K562 (cell line): ENCODE results near the gene TMEM273. TPM values are rescaled to one million over a fixed set of nuclear protein-coding genes. Genes with fewer than 3 reads are reported as not detected.
A peak's percentile ranks its signal among the peaks of the same experiment; 100 is the strongest.

Experiments
- ARID1B ChIP-seq: fragments of 450-650 bp; IDR thresholded peaks from 2 replicates; pipeline ENCODE4 v1.6.1; 2016; ENCODE audit warnings: antibody characterized with exemption, mild to moderate bottlenecking, inconsistent platforms
- BRD4 ChIP-seq: fragments of 200-600 bp; sonication (generic); IDR thresholded peaks from 2 replicates; pipeline ENCODE4 v1.6.1; 2017; ENCODE audit warnings: inconsistent platforms
- CEBPZ ChIP-seq: fragments of 150-350 bp; IDR thresholded peaks from 2 replicates; pipeline ENCODE4 v1.6.1; 2014; ENCODE audit warnings: low read depth, mild to moderate bottlenecking, low read length, borderline replicate concordance
- CTCF ChIP-seq, 3 experiments: IDR thresholded peaks in 2 of 3; conservative IDR thresholded peaks in 1 of 3; 2 replicates each; pipeline ENCODE4 v1.5.1; 2011 to 2012; ENCODE audit warnings: low read length in 3 of 3, mild to moderate bottlenecking in 3 of 3, control low read depth in 2 of 3, improper control_type of control experiment in 1 of 3, inconsistent platforms in 1 of 3, low read depth in 1 of 3, mixed read lengths in 1 of 3, moderate library complexity in 1 of 3; ENCODE audit not compliant: insufficient read depth in 2 of 3
- DIDO1 ChIP-seq: fragments of 450-650 bp; IDR thresholded peaks from 2 replicates; pipeline ENCODE4 v1.6.1; 2016; ENCODE audit warnings: low read depth, missing biosample characterization, missing genetic modification characterization
- GMEB1 ChIP-seq: fragments of 250-450 bp; sonication (Bioruptor Pico); IDR thresholded peaks from 2 replicates; pipeline ENCODE4 v1.4.0; 2020; ENCODE audit warnings: mild to moderate bottlenecking
- HIVEP1 ChIP-seq: fragments of 250-450 bp; sonication (Bioruptor Pico); IDR thresholded peaks from 2 replicates; pipeline ENCODE4 v1.4.0; 2020; ENCODE audit warnings: mild to moderate bottlenecking
- HOXB6 ChIP-seq: fragments of 250-450 bp; sonication (Bioruptor Pico); IDR thresholded peaks from 2 replicates; pipeline ENCODE4 v1.5.1; 2022; ENCODE audit warnings: mild to moderate bottlenecking, borderline replicate concordance
- KAT2B ChIP-seq: IDR thresholded peaks from one replicate; pipeline ENCODE4 v1.6.1; 2012; ENCODE audit warnings: low read depth, mild to moderate bottlenecking, control low read depth, inconsistent platforms, low read length, moderate library complexity
- KDM4B ChIP-seq, 2 experiments: fragments of 450-650 bp in 1 of 2; sonication (generic) in 1 of 2; IDR thresholded peaks; 2 replicates each; pipeline ENCODE4 v1.6.1; 2016 to 2017; ENCODE audit warnings: borderline replicate concordance in 2 of 2, antibody characterized with exemption in 1 of 2, low read depth in 1 of 2, mild to moderate bottlenecking in 1 of 2
- KLF6 ChIP-seq: fragments of 250-450 bp; sonication (Bioruptor Pico); IDR thresholded peaks from 2 replicates; pipeline ENCODE4 v1.4.0; 2020; ENCODE audit warnings: mild to moderate bottlenecking, moderate library complexity, borderline replicate concordance
- L3MBTL2 ChIP-seq: fragments of 450-650 bp; IDR thresholded peaks from 2 replicates; pipeline ENCODE4 v1.6.1; 2016; ENCODE audit warnings: mild to moderate bottlenecking, moderate library complexity
- MIER1 ChIP-seq: fragments of 450-650 bp; IDR thresholded peaks from 2 replicates; pipeline ENCODE4 v1.6.1; 2016; ENCODE audit warnings: antibody characterized with exemption, mild to moderate bottlenecking, low read depth
- MNT ChIP-seq, 2 experiments: fragments of 450-650 bp; conservative IDR thresholded peaks; 2 replicates each; pipeline ENCODE4 v1.6.1; 2017; ENCODE audit warnings: mild to moderate bottlenecking in 2 of 2, moderate library complexity in 2 of 2
- NCOR1 ChIP-seq: fragments of 450-650 bp; IDR thresholded peaks from 2 replicates; pipeline ENCODE4 v1.6.1; 2016; ENCODE audit warnings: mild to moderate bottlenecking, moderate library complexity
- POLR2G ChIP-seq: fragments of 200-400 bp; formaldehyde crosslinking; IDR thresholded peaks from 2 replicates; pipeline ENCODE4 v1.6.1; 2017; ENCODE audit warnings: low read depth, mild to moderate bottlenecking, antibody characterized with exemption, low read length, moderate library complexity
- SRF ChIP-seq, 2 experiments: fragments of 250-450, 450-650 bp in 1 of 2; sonication (Bioruptor Pico) in 1 of 2; sonication (generic) in 1 of 2; formaldehyde crosslinking; IDR thresholded peaks; 2 replicates each; pipeline versions ENCODE4 v1.5.0 to v1.5.1; 2020 to 2022; ENCODE audit warnings: mild to moderate bottlenecking in 1 of 2, missing genetic modification reagents in 1 of 2
- SRSF9 ChIP-seq: fragments of 200-400 bp; formaldehyde crosslinking; IDR thresholded peaks from 2 replicates; pipeline ENCODE4 v1.6.1; 2017; ENCODE audit warnings: low read depth, low read length, borderline replicate concordance
- XRCC4 ChIP-seq: IDR thresholded peaks from one replicate; pipeline ENCODE4 v1.6.1; 2011; ENCODE audit not compliant: insufficient read depth, insufficient read length; ENCODE audit errors: extremely low read depth
- ZKSCAN3 ChIP-seq: fragments of 250-450 bp; sonication (Bioruptor Pico); IDR thresholded peaks from 2 replicates; pipeline ENCODE4 v1.4.0; 2020
- polyA plus RNA-seq, 8 experiments: library from polyadenylated mRNA; depleted of rRNA in 4 of 8; stranded (reverse) in 5 of 8; unstranded in 3 of 8; fragments of >200 nt; fragmentation: Nextera tagmentation in 2 of 8; fragmentation: Illumina TruSeq in 1 of 8; extraction: Ambion mirVana in 2 of 8; extraction: Trizol in 1 of 8; gene quantifications; 2 replicates each; pipeline versions ENCODE4 v1.2.1 to v1.2.3, GENCODE V29; 2011 to 2014; ENCODE audit warnings: inconsistent platforms in 1 of 8, missing spikeins in 1 of 8
- total RNA-seq, 7 experiments: library from RNA; depleted of rRNA in 6 of 7; stranded (reverse); fragments of >200 nt in 6 of 7; fragmentation: Illumina TruSeq in 2 of 7; extraction: Trizol in 2 of 7; gene quantifications; 2 replicates each; pipeline versions ENCODE4 v1.2.1 to v1.2.3, GENCODE V29; 2011 to 2021; ENCODE audit warnings: low replicate concordance in 1 of 7

Gene TMEM273
- total and polyA plus RNA-seq, 9 of the 15 experiments (the other 6 are each of a cell fraction or from before 2014, with no cell fraction given), result 39.2 to 131 (median 95.6) TPM

- no peak for TF ChIP-seq HOXB6 (CRISPR knock-in tag)
- TF ChIP-seq L3MBTL2, result peak; percentile 95
- TF ChIP-seq DIDO1 (tag), result no peak
- TF ChIP-seq KDM4B (IDR thresholded peaks at IDR 0.05; ENCODE audit: borderline replicate concordance in 2 of 2, low read depth in 1 of 2), result no peak
- no peak for TF ChIP-seq KAT2B
- TF ChIP-seq GMEB1 (CRISPR knock-in tag), result no peak; the same call in 1 of the 2 replicates
- no peak for TF ChIP-seq CEBPZ
- no peak for TF ChIP-seq SRSF9
- no peak for TF ChIP-seq SRF (CRISPR knock-in tag; IDR thresholded peaks at IDR 0.05)
- no peak for TF ChIP-seq XRCC4
- no peak for TF ChIP-seq HIVEP1 (CRISPR knock-in tag)
- no peak for TF ChIP-seq BRD4
- TF ChIP-seq POLR2G, result peak; percentile 62
- peak in 1 of 2 experiments; percentile 87; a peak in 3 of 4 replicates for TF ChIP-seq MNT (conservative IDR thresholded peaks at IDR 0.05)
- TF ChIP-seq ZKSCAN3 (CRISPR knock-in tag), result no peak
- TF ChIP-seq MIER1, result 0 out of 2 replicates have a peak, but pooled peaks have one; percentile 30
- TF ChIP-seq ARID1B, result peak; percentile 82
- TF ChIP-seq KLF6, result no peak
- no peak for TF ChIP-seq CTCF (IDR thresholded peaks at IDR 0.05 in 2 of 3, conservative IDR thresholded peaks at IDR 0.05 in 1 of 3; ENCODE audit: insufficient read depth in 2 of 3, low read depth in 1 of 3, low read length in 3 of 3)
- TF ChIP-seq NCOR1, result peak; percentile 67
Measured at GRCh38 chr10:49225218-49225876, 37.2 kb upstream of the TMEM273 start (continued).
